Measurements from ENCODE around the gene ROBO4.

The ROBO4 gene

DNA sequence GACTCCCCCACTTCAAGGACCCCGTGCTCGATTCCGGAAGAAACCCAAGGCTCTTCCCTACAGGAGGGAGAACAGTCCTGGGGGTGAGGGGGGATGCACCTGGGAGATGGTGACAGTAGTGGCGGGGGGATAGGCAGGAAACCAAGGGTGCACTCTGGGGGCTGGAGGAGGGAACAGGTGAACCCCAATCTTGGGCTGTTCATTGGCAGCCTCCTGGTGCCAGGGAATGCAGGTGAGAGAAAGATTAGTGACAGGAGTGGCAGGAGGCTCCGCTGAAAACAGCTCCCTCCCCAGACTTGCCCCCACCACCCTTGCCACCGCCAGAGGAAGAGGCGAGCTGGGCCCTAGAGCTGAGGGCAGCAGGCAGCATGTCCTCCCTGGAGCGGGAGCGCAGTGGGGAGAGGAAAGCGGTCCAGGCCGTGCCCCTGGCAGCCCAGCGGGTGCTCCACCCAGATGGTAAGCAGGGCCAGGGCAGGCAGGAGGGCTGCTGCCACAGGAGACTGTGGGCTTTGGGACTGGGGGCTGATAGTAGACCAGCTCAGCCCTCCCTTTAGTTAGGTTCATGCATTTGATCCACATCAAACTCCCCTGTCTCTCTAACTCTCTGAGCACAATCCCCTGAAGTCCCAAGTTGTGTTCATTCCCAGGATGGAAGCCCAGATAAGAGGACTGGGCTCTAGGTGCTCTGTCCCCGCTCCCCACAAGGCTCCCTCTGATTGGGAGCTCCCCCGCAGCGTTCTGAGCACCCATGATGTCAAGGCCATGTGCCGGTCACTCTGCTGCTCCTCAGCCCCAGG lies 18.0 kb downstream of the ROBO4 start:
- no peak for DNase-seq (ENCODE audit: low read depth)
- TF ChIP-seq, protein P1, sequence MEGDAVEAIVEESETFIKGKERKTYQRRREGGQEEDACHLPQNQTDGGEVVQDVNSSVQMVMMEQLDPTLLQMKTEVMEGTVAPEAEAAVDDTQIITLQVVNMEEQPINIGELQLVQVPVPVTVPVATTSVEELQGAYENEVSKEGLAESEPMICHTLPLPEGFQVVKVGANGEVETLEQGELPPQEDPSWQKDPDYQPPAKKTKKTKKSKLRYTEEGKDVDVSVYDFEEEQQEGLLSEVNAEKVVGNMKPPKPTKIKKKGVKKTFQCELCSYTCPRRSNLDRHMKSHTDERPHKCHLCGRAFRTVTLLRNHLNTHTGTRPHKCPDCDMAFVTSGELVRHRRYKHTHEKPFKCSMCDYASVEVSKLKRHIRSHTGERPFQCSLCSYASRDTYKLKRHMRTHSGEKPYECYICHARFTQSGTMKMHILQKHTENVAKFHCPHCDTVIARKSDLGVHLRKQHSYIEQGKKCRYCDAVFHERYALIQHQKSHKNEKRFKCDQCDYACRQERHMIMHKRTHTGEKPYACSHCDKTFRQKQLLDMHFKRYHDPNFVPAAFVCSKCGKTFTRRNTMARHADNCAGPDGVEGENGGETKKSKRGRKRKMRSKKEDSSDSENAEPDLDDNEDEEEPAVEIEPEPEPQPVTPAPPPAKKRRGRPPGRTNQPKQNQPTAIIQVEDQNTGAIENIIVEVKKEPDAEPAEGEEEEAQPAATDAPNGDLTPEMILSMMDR (conservative IDR thresholded peaks at IDR 0.05; ENCODE audit: control insufficient read depth, insufficient read depth, low read depth, low read length), result no peak
- no peak overlapping the region for H3K4me3 ChIP-seq (ENCODE audit: control insufficient read depth, low read depth, low read length)

DNA sequence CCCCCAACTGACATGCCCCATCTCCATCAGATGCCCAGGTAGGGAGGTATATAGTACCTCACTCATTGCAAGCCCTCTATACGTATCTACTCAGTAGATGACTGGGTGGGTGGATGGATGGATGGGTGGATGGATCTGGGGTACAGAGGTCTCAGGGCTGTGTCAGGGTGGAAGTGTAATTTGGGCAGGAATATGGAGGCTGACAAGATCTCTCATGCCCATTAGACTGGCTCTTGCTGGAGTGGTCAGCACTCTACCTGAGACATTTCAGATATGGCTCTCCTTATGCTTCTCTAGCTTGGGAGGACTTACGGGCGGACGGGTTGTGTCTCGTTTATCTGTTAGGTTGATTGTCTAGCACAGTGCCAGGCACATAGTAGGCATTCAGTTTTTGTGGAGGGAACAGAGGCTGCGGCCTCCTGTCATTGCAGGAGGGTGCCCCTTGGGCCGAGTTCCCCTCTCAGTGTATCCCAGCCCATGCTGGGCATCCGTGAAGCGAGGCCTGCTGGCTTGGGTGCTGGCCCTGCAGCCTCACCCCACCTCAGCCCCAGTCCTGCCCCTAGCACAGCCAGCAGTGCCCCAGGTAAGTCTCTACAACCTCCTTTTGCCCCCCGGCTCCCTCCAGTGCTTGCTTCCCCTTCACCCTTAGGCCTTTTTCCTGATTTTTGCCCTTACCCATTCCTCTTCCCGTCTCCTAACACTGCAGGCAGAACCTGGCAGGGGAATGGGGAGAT lies 18.7 kb downstream of the ROBO4 start:
- H3K4me3 ChIP-seq (ENCODE audit: control insufficient read depth, low read depth, low read length), result no peak overlapping the region
- TF ChIP-seq, protein P1 (conservative IDR thresholded peaks at IDR 0.05; ENCODE audit: control insufficient read depth, insufficient read depth, low read depth, low read length), result no peak
- DNase-seq (ENCODE audit: low read depth), result no peak

DNA sequence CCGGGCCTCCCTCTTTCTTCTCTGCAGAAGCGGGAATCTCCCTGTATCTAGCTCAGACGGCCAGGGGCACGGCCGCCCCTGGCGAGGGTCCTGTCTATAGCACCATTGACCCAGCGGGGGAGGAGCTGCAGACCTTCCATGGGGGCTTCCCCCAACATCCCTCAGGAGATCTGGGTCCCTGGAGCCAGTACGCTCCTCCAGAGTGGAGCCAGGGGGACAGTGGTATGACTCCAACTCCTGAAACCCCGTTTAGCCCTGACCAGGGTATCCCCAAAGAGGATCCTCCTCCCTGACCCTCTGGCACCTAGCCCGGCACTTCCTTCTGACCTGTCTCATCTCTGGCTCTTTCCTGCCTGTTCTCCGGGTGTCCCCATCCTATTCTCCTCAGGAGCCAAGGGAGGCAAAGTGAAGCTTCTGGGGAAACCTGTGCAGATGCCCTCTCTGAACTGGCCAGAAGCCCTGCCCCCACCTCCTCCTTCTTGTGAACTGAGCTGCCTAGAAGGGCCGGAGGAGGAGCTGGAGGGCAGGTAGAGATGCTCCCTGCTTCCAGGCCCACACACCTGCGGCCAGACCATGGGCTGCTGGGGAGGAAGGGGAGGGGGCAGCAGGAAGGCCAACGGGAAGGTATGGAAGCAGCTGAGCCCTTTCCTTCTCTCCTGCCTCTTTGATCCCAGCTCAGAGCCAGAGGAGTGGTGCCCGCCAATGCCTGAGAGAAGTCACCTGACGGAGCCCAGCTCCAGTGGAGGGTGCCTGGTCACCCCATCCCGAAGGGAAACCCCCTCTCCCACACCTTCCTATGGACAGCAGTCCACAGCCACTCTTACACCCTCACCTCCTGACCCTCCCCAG lies 19.5 kb downstream of the ROBO4 start:
- H3K4me3 ChIP-seq (ENCODE audit: control insufficient read depth, low read depth, low read length), result peak overlapping the region; percentile 65
- DNase-seq (ENCODE audit: low read depth), result no peak
- TF ChIP-seq, protein P1 (conservative IDR thresholded peaks at IDR 0.05; ENCODE audit: control insufficient read depth, insufficient read depth, low read depth, low read length), result no peak

DNA sequence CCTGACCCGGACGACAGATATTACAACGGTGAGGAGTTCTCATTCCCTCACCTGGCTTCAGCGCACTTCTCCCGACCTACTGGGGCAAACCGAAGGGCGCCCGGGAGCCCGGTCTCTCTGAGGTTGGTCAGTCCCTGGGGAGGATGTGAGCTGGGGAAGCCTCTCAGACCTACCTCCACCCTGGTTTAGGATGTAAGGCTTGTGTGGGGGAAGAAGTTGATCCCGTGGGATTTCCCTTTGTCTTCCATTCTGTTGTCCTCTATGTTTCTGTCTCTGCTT lies 20.1 kb downstream of the ROBO4 start:
- no peak for DNase-seq (ENCODE audit: low read depth)
- H3K4me3 ChIP-seq (ENCODE audit: control insufficient read depth, low read depth, low read length), result peak overlapping the region; percentile 65
- TF ChIP-seq, protein P1 (conservative IDR thresholded peaks at IDR 0.05; ENCODE audit: control insufficient read depth, insufficient read depth, low read depth, low read length), result no peak

DNA sequence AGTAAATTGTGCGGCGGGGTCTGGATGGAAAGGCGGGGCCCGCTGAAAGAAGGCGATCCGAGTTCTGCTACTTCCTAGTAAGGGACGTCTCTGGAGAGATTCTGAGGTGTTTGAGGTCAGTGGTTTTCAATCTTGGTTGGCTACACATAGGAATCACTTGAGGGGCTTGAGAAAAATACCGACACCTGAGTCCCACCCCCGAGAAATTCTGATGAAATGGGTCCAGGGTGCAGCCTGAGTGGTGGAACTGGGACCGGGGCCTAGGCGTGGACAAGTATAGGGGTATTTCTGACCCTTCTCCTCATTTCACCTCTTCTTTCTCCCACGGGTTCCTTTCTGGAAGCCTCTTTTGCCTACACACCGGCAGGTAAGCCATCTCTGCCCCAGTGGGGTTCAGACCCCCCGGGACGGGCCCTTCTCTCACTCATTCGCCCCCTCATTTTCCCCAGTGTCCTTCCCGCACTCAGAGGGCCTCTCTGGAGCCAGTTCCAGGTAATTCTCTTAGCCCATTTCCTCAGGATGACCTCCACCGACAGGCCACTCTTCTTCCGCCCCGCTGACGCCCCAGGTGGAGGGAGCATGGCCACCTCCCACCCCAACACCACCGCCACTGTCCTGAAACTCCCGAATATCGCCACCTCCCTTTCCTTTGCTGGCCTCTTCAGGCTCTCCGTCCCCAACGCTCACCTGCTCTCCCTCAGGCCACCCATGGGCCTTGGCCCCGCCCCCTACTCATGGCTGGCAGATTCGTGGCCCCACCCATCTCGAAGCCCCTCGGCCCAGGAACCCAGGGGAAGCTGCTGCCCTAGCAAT lies 20.6 kb downstream of the ROBO4 start:
- DNase-seq (ENCODE audit: low read depth), result no peak
- H3K4me3 ChIP-seq (ENCODE audit: control insufficient read depth, low read depth, low read length), result peak overlapping the region; percentile 65
- TF ChIP-seq, protein P1 (conservative IDR thresholded peaks at IDR 0.05; ENCODE audit: control insufficient read depth, insufficient read depth, low read depth, low read length), result no peak

Measured in fibroblast of mammary gland (primary cell).